HG03439 (cell line): ENCODE data around the gene TMEM60.
"Not testable (repeated sequence)": the region's sequence is repeated elsewhere in the genome, so short reads cannot be mapped to it uniquely, and the experiment has no call there.

Source experiments
- ATAC-seq: cut with Tn5 transposase; IDR thresholded peaks from one replicate; pipeline ENCODE4 v1.9.1; 2021; ENCODE audit warnings: mild to moderate bottlenecking, moderate library complexity; ENCODE audit not compliant: unreplicated experiment

TMEM60 gene, protein sequence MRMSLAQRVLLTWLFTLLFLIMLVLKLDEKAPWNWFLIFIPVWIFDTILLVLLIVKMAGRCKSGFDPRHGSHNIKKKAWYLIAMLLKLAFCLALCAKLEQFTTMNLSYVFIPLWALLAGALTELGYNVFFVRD

DNA sequence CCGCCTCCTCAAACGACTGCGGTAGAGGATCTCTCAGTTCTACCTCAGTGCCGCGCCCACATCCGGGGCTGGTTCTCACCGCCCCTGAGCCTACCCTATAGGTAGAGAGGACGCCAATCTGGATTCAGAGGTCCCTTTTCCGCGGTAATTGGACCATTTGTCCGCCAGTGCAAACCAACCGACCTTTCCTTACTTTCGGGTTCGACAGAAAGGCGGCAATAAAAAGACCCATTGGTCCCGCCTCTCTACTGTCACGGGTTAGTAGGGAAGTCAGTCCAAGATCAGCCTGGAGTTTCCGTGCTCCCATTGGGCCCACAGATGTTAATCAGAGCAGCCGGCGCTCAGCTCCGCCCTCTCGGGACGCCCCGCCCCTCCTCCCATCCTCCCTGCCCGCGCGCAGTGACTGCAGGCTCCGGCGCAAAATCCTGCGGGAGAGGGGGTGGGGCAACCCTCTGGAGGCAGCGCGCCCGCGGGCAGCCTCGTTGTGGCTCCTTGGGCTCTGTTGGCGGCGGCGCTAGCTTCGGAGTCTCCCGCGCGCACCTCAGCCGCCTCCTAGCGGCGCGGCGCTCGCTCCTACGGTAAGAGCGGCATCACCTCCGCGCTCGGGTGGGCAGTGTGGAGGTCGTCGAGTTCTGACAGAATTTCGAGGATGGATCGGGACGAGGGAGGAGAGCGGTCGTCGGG lies at the start of gene TMEM60, which contains the start of gene PHTF2:
Gene TMEM60, minus strand, starts transcription at position 41 of the 684 bp plus-strand sequence. CDS start 4,061 bp downstream, outside the sequence.
Gene PHTF2, plus strand, starts transcription at position 380 of the 684 bp plus-strand sequence.
- ATAC-seq, result peak; percentile 93

DNA sequence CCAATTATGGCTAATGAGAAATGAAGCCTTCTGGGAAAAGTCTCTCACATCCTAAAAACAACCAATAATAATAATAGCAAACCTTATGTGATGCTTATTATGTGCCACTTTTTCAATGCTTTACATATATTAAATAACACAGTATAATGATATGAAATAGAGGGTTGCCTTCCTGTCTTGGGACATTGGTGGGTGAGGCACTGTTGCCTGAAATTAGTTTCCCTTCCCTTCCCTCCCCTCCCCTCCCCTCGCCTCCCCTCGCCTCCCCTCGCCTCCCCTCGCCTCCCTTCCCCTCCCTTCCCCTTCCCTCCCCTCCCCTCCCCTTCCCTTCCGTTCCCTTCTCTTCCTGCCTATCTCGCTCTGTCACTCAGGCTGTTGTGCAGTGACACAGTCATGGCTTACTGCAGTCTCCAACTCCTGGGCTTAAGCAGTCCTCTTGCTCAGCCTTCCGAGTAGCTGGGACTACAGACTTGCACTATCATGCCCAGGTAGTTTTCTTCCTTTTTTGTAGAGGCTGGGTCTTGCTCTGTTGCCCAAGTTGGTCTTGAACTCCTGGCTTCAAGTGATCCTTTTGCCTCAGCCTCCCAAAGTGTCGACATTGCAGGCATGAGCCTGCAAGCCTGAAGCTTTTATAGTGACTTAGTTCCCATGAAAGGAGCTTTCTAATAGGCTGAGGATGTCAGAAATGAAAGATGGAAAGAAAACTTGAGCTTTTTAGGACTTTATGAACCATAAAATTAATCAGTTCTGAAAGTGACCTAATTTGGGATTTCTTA lies 48.3 kb upstream of the TMEM60 start:
- no peak for ATAC-seq

DNA sequence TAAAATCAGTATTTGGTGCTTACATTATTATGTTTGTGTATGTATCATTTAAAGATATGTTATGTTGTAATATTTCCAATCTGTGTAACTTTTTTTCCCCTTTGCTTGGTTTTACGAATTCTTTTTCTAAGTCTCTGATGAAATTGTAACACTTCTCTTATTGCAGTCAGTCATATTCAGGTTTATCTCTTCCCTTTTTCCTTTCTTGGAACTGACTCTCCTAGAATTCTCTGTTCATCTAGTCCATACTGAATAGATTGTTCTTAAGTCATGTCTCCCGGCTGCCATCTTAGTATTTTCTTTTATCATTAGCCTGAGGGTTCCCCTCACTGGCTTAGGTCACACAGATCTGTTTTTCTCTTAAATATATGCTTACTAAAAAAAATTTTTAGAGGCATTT lies 45.0 kb upstream of the TMEM60 start:
- no peak for ATAC-seq

DNA sequence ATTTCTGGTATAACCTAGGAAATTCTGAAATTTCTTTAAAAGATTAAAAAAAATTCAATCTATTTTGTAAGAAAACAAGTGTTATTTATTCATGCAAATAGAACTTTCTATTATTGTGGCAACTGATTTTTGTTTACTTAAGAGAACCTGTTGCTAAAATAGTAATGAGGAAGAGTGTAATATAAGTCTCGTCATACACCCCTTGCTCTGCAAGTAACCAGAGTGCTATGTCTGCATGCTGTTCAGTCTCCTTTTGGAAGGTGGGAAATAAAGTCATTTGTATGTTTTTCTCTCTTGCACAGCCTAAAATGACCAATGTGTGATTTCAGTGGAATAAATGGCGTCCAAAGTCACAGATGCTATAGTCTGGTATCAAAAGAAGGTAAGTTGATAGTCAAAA lies 41.7 kb upstream of the TMEM60 start:
- no peak for ATAC-seq

- ATAC-seq, result no peak
Measured at GRCh38 chr7:77838929-77839491, 40.8 kb upstream of the TMEM60 start.

DNA sequence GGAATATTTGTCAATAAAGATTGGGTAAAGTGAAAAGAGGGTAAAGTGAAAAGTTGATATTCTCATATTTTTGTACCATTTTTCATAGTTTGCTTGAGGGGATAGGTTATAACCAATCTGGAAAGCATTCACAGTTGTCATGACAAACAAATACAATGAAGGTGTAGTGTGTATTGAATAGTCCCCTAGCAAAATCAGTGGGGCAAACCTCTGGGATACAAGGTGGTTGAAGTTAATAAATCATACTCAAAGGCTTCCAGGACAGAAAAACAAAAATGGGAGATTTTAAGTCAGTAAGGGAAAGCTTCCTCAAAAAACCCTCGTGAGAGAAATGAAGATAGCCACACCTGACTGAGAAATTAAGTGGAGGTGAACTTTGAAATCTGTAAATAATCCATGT lies 39.7 kb upstream of the TMEM60 start:
- no peak for ATAC-seq

DNA sequence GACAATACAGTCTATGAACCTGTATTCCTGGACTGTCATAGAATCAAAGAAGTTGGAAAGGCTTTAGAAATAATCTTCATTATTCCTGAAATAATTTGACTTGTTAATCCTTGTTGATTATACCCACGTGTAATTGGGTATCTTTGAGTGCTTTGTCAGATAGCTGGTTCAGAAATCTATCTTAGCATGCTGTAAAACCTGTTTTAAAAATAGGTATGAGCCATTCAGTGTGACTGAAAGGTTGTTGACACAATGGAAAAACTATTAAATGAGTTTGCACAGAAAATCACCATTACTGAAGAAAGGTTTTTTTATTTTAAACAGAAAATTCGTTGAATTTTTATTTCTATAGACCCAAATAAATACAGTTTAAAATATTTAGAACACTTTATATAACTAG lies 39.0 kb upstream of the TMEM60 start:
- ATAC-seq, result no peak

- not testable (repeated sequence) for ATAC-seq
Measured at GRCh38 chr7:77836425-77836824, 38.2 kb upstream of the TMEM60 start.

GRCh38 chr7:77833136-77833535 lies 34.9 kb upstream of the TMEM60 start:
- ATAC-seq, result no peak

- ATAC-seq, result no peak
Measured at GRCh38 chr7:77831953-77832352, 33.7 kb upstream of the TMEM60 start.

- no peak for ATAC-seq
Measured at GRCh38 chr7:77831481-77831880, 33.2 kb upstream of the TMEM60 start.

DNA sequence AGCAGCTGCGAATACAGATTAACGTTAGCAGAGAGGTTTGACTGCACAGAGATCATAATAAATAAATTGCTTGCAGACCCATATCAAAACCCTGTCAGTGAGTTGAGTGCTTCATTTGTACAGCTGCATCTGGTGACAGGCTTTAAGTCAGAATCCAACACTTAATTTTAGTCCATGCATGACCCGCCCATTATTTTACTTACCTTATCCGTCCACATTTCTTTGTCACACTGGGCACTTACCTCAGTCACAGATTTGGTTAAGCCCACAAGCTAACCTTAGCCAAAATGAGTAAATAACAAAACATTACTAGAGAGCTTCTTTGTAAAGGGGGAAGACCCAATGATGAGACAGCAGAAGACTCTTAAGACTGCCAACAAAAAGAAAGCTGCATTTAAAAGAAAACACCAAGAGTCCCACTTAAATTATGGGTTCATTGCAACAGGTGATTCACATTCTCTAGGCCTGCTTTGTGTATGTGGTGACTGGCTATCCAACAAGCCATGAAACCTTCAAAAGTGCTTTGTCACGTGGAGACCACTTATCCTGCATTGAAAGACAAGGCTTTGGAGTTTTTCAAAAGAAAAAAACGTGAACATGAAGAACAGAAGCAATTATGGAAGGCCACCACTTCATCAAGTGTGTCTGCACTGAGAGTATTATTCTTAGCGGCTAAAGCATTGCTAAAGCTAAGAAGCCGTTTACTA lies 32.6 kb upstream of the TMEM60 start:
- ATAC-seq, result no peak

DNA sequence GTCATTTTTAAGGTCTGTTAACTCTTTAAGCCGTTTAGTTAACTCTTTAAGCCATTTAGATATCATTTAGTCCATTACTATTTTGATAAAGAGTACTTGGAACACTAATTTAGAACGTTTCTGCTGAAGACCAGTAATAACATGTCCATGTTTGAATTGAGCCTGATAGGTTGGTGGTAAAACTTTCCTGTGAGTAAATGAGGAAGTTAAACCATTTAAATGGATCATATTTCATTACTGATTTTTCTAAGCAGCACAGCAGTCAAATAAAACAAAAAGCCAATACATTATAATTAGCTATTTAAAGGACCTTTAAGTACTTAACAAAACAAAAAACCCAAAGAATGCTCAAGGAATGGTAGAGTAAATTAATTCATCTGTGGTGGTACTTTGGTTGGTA lies 29.8 kb upstream of the TMEM60 start:
- no peak for ATAC-seq

GRCh38 chr7:77826300-77826699 lies 28.1 kb upstream of the TMEM60 start:
- no peak for ATAC-seq

DNA sequence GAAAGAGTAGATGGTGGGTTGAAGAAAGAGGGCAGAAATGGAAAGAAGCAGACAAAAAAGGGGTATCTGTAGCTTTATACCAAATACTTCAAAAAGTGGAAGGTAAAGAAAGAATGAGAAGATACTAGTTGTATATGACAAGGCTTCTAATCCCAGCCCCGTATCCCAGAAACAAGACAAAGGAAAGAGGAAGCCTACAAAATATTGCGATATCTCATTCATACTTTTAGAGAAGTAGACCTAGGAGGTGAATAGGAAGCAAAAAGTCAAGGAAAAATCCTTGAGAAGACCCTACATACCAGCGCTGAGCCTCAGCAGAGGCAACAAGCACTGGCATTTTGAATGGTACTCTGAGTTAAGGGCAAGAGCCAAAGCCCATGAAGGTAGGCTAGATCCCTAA lies 26.9 kb upstream of the TMEM60 start:
- ATAC-seq, result no peak

DNA sequence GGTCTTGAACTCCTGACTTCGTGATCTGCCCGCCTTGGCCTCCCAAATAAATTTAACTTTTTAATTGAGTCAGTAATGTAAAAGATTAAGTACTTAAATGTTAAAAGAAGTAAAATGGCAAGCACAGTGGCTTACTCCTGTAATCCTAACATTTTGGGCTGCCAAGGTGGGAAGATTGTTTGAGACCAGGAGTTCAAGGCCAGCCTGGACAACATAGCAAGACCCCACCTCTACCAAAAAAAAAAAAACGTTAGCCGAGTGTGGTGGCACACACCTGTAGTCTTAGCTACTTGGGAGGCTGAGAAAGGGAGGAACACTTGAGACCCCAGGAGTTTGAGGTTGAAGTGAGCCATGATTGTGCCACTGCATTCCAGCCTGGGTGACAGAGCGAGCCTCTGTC lies 26.4 kb upstream of the TMEM60 start:
- no peak for ATAC-seq

DNA sequence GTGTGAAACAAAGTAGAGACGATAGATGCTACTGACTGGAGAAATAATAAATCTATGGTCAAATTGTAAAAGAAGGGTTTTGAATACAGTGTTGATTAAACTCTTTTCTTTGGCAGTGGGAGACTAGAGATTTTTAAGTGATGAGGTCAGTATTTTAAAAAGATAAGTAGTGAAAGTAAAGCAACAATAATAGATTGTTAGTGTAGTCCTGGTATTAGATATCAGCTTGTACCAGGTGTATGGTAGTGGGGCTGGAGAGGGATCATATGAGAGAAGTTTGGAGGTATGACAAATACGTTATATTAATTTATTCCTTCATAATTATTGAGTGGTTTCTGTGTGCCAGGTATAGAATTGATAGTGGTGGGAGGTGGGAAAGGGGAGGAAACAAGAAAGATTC lies 25.6 kb upstream of the TMEM60 start:
- no peak for ATAC-seq

GRCh38 chr7:77822269-77822668 lies 24.0 kb upstream of the TMEM60 start:
- no peak for ATAC-seq

- no peak for ATAC-seq
Measured at GRCh38 chr7:77820967-77821366, 22.7 kb upstream of the TMEM60 start.

- ATAC-seq, result no peak
Measured at GRCh38 chr7:77819021-77819420, 20.8 kb upstream of the TMEM60 start.

GRCh38 chr7:77813180-77813579 lies 14.9 kb upstream of the TMEM60 start:
- no peak for ATAC-seq
